ENCODE measurements around the gene ITGA3.

- TF ChIP-seq EZH2 (IDR thresholded peaks at IDR 0.05; ENCODE audit: insufficient read depth, poor library complexity, severe bottlenecking) (no peak), EZH2phosphoT487 (IDR thresholded peaks at IDR 0.05; ENCODE audit: insufficient read depth, low read depth) (no peak)
Observed at GRCh38 chr17:50018909-50019308, 37.0 kb upstream of the ITGA3 start.
